H1 (cell line): ENCODE results near the gene CHST12. TPM values are rescaled to one million over a fixed set of nuclear protein-coding genes. Genes with fewer than 3 reads are reported as not detected.

ENCODE experiments used
- CTCF ChIA-PET: fragments of 300-600 bp; sonication (Branson Sonifier 250); formaldehyde crosslinking; loops from one replicate; lab custom pipeline; 2021; ENCODE audit not compliant: partially characterized antibody; lab: Charles Lee
- POLR2A ChIA-PET: fragments of 300-600 bp; sonication (Branson Sonifier 250); formaldehyde crosslinking; loops from one replicate; lab custom pipeline; 2021; ENCODE audit warnings: inconsistent platforms; ENCODE audit not compliant: partially characterized antibody; lab: Charles Lee
- DNase-seq, 2 experiments: peaks; one replicate each; pipeline versions ENCODE4 v3.0.0 to v3.0.0-alpha.2; 2010 to 2022; ENCODE audit warnings: low spot score in 2 of 2, low read depth in 1 of 2, mixed read lengths in 1 of 2
- FAIRE-seq: peaks from 2 replicates; lab custom pipeline; 2011; peaks lifted over from hg19 to GRCh38; lab: Jason Lieb, UNC
- H2AFZ ChIP-seq: 2 replicates; pipeline ENCODE4 v1.8.1; 2012; ENCODE audit warnings: low read length, inconsistent platforms
- H2AK5ac ChIP-seq: 2 replicates; pipeline ENCODE4 v1.6.1; 2013; ENCODE audit warnings: low read depth, low read length
- H2BK120ac ChIP-seq: replicated peaks from 2 replicates; pipeline ENCODE3; 2013; ENCODE audit warnings: low read depth, low read length, inconsistent platforms
- H2BK12ac ChIP-seq: 2 replicates; pipeline ENCODE4 v1.6.1; 2013; ENCODE audit warnings: low read depth, low read length
- H2BK15ac ChIP-seq: 2 replicates; pipeline ENCODE4 v1.6.1; 2013; ENCODE audit warnings: low read length
- H2BK20ac ChIP-seq: 2 replicates; pipeline ENCODE4 v1.6.1; 2013; ENCODE audit warnings: low read length
- H2BK5ac ChIP-seq: 2 replicates; pipeline ENCODE4 v1.6.1; 2013; ENCODE audit warnings: low read depth, low read length
- H3K14ac ChIP-seq: 2 replicates; pipeline ENCODE4 v1.6.1; 2013; ENCODE audit warnings: inconsistent platforms; ENCODE audit not compliant: insufficient read length
- H3K18ac ChIP-seq: 2 replicates; pipeline ENCODE4 v1.6.1; 2013; ENCODE audit warnings: low read length; ENCODE audit errors: extremely low read depth
- H3K23ac ChIP-seq: 2 replicates; pipeline ENCODE4 v1.6.1; 2013; ENCODE audit warnings: inconsistent platforms; ENCODE audit not compliant: insufficient read length
- H3K23me2 ChIP-seq: 2 replicates; pipeline ENCODE4 v1.6.1; 2013; ENCODE audit warnings: low read depth, low read length
- H3K27ac ChIP-seq: 2 replicates; pipeline ENCODE4 v1.6.1; 2011; ENCODE audit warnings: low read depth, low read length, inconsistent platforms
- H3K27me3 ChIP-seq, 4 experiments: replicated peaks in 1 of 4; 1 replicate in 1 of 4; 2 replicates in 3 of 4; pipeline versions ENCODE4 v1.6.1 to v1.8.1; 2011 to 2013; ENCODE audit warnings: low read length in 3 of 4, mild to moderate bottlenecking in 3 of 4, inconsistent platforms in 2 of 4, mixed read lengths in 2 of 4, moderate library complexity in 1 of 4; ENCODE audit not compliant: control insufficient read depth in 3 of 4, insufficient read depth in 3 of 4; ENCODE audit errors: extremely low read depth in 1 of 4
- H3K36me3 ChIP-seq, 4 experiments: 2 replicates each; pipeline versions ENCODE4 v1.6.1 to v1.8.1; 2011 to 2013; ENCODE audit warnings: mild to moderate bottlenecking in 4 of 4, low read length in 3 of 4, moderate library complexity in 2 of 4, control low read depth in 1 of 4, inconsistent platforms in 1 of 4; ENCODE audit not compliant: insufficient read depth in 4 of 4, control insufficient read depth in 2 of 4
- H3K4ac ChIP-seq: replicated peaks from 2 replicates; pipeline ENCODE3; 2013; ENCODE audit warnings: low read length, low read depth, mixed read lengths, inconsistent platforms; ENCODE audit not compliant: insufficient read length
- H3K4me1 ChIP-seq, 4 experiments: replicated peaks in 1 of 4; 1 replicate in 1 of 4; 2 replicates in 3 of 4; pipeline versions ENCODE4 v1.6.1 to v1.8.1; 2011 to 2013; ENCODE audit warnings: low read length in 3 of 4, inconsistent platforms in 2 of 4, mixed read lengths in 1 of 4; ENCODE audit not compliant: insufficient read depth in 4 of 4, control insufficient read depth in 3 of 4
- H3K4me2 ChIP-seq, 2 experiments: 2 replicates each; pipeline versions ENCODE4 v1.6.1 to v1.8.1; 2011 to 2013; ENCODE audit warnings: low read depth in 2 of 2, low read length in 2 of 2, control low read depth in 1 of 2, inconsistent platforms in 1 of 2, mild to moderate bottlenecking in 1 of 2; ENCODE audit not compliant: insufficient read depth in 1 of 2
- H3K4me3 ChIP-seq, 4 experiments: fragments of 200-600, 300-600 bp in 1 of 4; sonication (generic), shearing (Covaris generic), sonication (Bioruptor Twin) in 1 of 4; 2 replicates each; pipeline versions ENCODE4 v1.5.1 to v1.8.1; 2011 to 2016; ENCODE audit warnings: low read length in 4 of 4, low read depth in 3 of 4, control low read depth in 2 of 4, inconsistent platforms in 2 of 4, mild to moderate bottlenecking in 2 of 4, mixed read lengths in 1 of 4, moderate library complexity in 1 of 4; ENCODE audit not compliant: insufficient read depth in 2 of 4; ENCODE audit errors: extremely low read depth in 1 of 4
- H3K56ac ChIP-seq: replicated peaks from 2 replicates; pipeline ENCODE3; 2013; ENCODE audit warnings: low read depth, mild to moderate bottlenecking, mixed read lengths, low read length, inconsistent platforms; ENCODE audit not compliant: insufficient read length
- H3K79me1 ChIP-seq: 2 replicates; pipeline ENCODE4 v1.6.1; 2013; ENCODE audit warnings: low read depth, low read length, control low read depth
- H3K79me2 ChIP-seq, 2 experiments: 2 replicates each; pipeline versions ENCODE4 v1.6.1 to v1.8.1; 2012 to 2013; ENCODE audit warnings: low read length in 2 of 2, mild to moderate bottlenecking in 2 of 2, inconsistent platforms in 1 of 2; ENCODE audit not compliant: insufficient read depth in 2 of 2, control insufficient read depth in 1 of 2
- H3K9ac ChIP-seq, 4 experiments: replicated peaks in 1 of 4; 1 replicate in 1 of 4; 2 replicates in 3 of 4; pipeline versions ENCODE4 v1.6.1 to v1.8.1; 2011 to 2013; ENCODE audit warnings: low read depth in 3 of 4, low read length in 3 of 4, control low read depth in 2 of 4, mild to moderate bottlenecking in 2 of 4, moderate library complexity in 2 of 4, inconsistent platforms in 1 of 4; ENCODE audit errors: extremely low read depth in 1 of 4
- H3K9me3 ChIP-seq, 2 experiments: 2 replicates each; pipeline versions ENCODE4 v1.6.1 to v1.8.1; 2012 to 2013; ENCODE audit warnings: mild to moderate bottlenecking in 2 of 2, moderate library complexity in 2 of 2, control low read depth in 1 of 2, inconsistent platforms in 1 of 2, low read depth in 1 of 2, low read length in 1 of 2, mixed read lengths in 1 of 2; ENCODE audit not compliant: insufficient read depth in 2 of 2
- H4K20me1 ChIP-seq, 2 experiments: replicated peaks in 1 of 2; 2 replicates each; pipeline versions ENCODE3 to v1.8.1; 2011 to 2013; ENCODE audit warnings: inconsistent platforms in 2 of 2, low read length in 2 of 2, mild to moderate bottlenecking in 1 of 2; ENCODE audit not compliant: insufficient read depth in 2 of 2, control insufficient read depth in 1 of 2
- H4K5ac ChIP-seq: 2 replicates; pipeline ENCODE4 v1.6.1; 2013; ENCODE audit warnings: low read length, low read depth, mixed read lengths, inconsistent platforms; ENCODE audit not compliant: insufficient read length
- H4K8ac ChIP-seq: 2 replicates; pipeline ENCODE4 v1.8.0; 2013; ENCODE audit warnings: mild to moderate bottlenecking, moderate library complexity, low read length, inconsistent platforms; ENCODE audit not compliant: insufficient read depth; ENCODE audit errors: extremely low read depth
- H4K91ac ChIP-seq: replicated peaks from 2 replicates; pipeline ENCODE3; 2013; ENCODE audit warnings: low read length, mixed read lengths, inconsistent platforms; ENCODE audit not compliant: insufficient read length
- GABPA ChIP-seq: IDR thresholded peaks from 2 replicates; pipeline ENCODE4 v1.6.1; 2011; ENCODE audit warnings: mild to moderate bottlenecking, low read length, moderate library complexity, borderline replicate concordance; ENCODE audit not compliant: insufficient read depth
- RAD21 ChIP-seq, 2 experiments: IDR thresholded peaks in 1 of 2; conservative IDR thresholded peaks in 1 of 2; 2 replicates each; pipeline ENCODE4 v1.6.1; 2011; ENCODE audit warnings: low read depth in 2 of 2, low read length in 2 of 2, improper control_type of control experiment in 1 of 2, inconsistent platforms in 1 of 2, mild to moderate bottlenecking in 1 of 2, moderate library complexity in 1 of 2
- WGBS, 2 experiments: shearing (Covaris generic) in 1 of 2; methylation state at CpG; one replicate each; pipeline versions ENCODE4 v1.1.6 to v1.1.7; 2013 to 2015; ENCODE audit warnings: low lambda C conversion rate in 2 of 2, mixed read lengths in 2 of 2, inconsistent platforms in 1 of 2, low coverage in 1 of 2, missing lambda C conversion rate in 1 of 2; ENCODE audit not compliant: insufficient replicate concordance in 2 of 2, insufficient coverage in 1 of 2, insufficient read length in 1 of 2; ENCODE audit errors: extremely low coverage in 1 of 2, missing lambda C conversion rate in 1 of 2; 5-methylcytosine and 5-hydroxymethylcytosine counted together
- polyA plus RNA-seq, 7 experiments: library from polyadenylated mRNA; depleted of rRNA in 3 of 7; stranded (reverse) in 5 of 7; unstranded in 2 of 7; fragments of >200 nt in 5 of 7; fragments of 200-250 nt in 2 of 7; gene quantifications; 1 replicate in 5 of 7; 2 replicates in 1 of 7; 4 replicates in 1 of 7; pipeline versions ENCODE4 v1.2.1 to v1.2.3, GENCODE V29; 2011 to 2013; ENCODE audit warnings: missing spikeins in 2 of 7, mixed read lengths in 2 of 7
- total RNA-seq: library from RNA; stranded (reverse); fragmentation: NEBNext Ultra II Directional; extraction: Animal tissue kit (Norgen Biotek cat#: 25700); gene quantifications from 2 replicates; pipeline ENCODE4 v1.2.1, GENCODE V29; 2021
- TF ChIP-seq, protein P1 (sequence below), 3 experiments: IDR thresholded peaks; 1 replicate in 2 of 3; 2 replicates in 1 of 3; pipeline versions ENCODE4 v1.5.1 to v1.6.1; 2011; ENCODE audit warnings: low read length in 3 of 3, mild to moderate bottlenecking in 3 of 3, inconsistent platforms in 2 of 3, low read depth in 1 of 3, moderate library complexity in 1 of 3; ENCODE audit not compliant: insufficient read depth in 1 of 3; ENCODE audit errors: control extremely low read depth in 1 of 3

Gene CHST12
- total and polyA plus RNA-seq, 2 of the 8 experiments (the other 6 are each of a cell fraction or from before 2014, with no cell fraction given), result 13.4 to 24.1 TPM

DNA sequence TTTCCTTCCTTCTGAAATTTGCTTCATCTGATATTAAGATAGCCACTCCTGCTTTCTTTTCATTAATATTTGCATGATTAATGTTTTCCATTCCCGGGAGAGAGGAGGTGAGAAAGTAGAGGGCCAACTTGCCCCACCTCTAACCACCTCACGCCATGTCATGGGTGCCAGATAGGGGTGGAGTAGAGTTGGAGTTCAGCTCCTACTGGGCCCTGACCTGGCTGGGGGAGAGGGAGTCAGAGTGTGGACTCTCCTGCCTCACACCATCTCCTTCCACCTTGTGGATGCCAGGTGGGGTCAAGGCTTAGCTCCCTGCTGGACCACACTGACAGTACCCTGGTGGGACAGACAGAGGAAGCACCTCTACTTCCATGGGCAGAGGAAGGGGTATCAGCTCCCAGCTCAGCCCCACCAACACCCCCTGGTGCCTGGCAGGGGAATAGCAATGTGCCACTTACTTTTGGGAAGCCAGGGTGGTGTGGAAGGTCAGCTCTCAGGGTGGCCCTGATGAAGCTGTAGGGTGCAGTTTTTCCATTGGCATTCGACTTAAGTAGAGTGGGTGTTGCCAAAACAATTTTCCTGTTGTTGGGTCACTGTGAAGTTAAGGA, 28.0 kb downstream of the CHST12 start:
- no peak overlapping the region for H3K18ac ChIP-seq
- ChIA-PET POLR2A (interaction anchor here (1.0 to 1.2 kb wide), 4 partner anchors 11 to 76 kb away, joined by 3 to 4 read pairs (median 3); no protein-coding TSS in a partner anchor), CTCF (interaction anchor here (0.6 to 14.6 kb wide), 40 partner anchors 9 to 259 kb away, joined by 3 to 119 read pairs (median 4); partner anchors contain the start of gene CHST12)
- H3K9me3 ChIP-seq, result no peaks in the 10 kb centered on the region
- no peak overlapping the region for H3K9ac ChIP-seq
- no peak overlapping the region for H2BK120ac ChIP-seq
- WGBS, 2 experiments, result 81% methylated on average over 3 of the region's 3 CpGs; no CpG with 5 or more reads in 1 of the 2 experiments
- no peaks in the 10 kb centered on the region for H3K27me3 ChIP-seq
- H3K56ac ChIP-seq, result no peak overlapping the region
- H2AFZ ChIP-seq, result no peak overlapping the region
- H3K4ac ChIP-seq, result no peak overlapping the region
- H3K79me2 ChIP-seq, result peaks cover 0 to 2% of the 10 kb centered on the region in 2 experiments; a peak in 1 of 4 replicates
- no peak overlapping the region for H3K14ac ChIP-seq
- no peaks in the 10 kb centered on the region for H3K23me2 ChIP-seq
- no peak overlapping the region for H3K4me2 ChIP-seq
- no peak overlapping the region for H2BK12ac ChIP-seq
- no peak overlapping the region for H2BK20ac ChIP-seq
- H3K4me1 ChIP-seq, result no peaks in the 10 kb centered on the region; a peak in 1 of 7 replicates
- no peak overlapping the region for H4K8ac ChIP-seq
- FAIRE-seq, result peak; percentile 75
- H2BK15ac ChIP-seq, result no peak overlapping the region
- no peak overlapping the region for H3K23ac ChIP-seq
- peak; percentile 51 to 85 for DNase-seq
- peaks cover 3% of the 10 kb centered on the region for H3K79me1 ChIP-seq
- no peak overlapping the region for H4K5ac ChIP-seq
- peak; percentile 77 to 81 for TF ChIP-seq RAD21 (IDR thresholded peaks at IDR 0.05 in 1 of 2, conservative IDR thresholded peaks at IDR 0.05 in 1 of 2; ENCODE audit: low read depth in 2 of 2, low read length in 2 of 2)
- TF ChIP-seq, protein P1, sequence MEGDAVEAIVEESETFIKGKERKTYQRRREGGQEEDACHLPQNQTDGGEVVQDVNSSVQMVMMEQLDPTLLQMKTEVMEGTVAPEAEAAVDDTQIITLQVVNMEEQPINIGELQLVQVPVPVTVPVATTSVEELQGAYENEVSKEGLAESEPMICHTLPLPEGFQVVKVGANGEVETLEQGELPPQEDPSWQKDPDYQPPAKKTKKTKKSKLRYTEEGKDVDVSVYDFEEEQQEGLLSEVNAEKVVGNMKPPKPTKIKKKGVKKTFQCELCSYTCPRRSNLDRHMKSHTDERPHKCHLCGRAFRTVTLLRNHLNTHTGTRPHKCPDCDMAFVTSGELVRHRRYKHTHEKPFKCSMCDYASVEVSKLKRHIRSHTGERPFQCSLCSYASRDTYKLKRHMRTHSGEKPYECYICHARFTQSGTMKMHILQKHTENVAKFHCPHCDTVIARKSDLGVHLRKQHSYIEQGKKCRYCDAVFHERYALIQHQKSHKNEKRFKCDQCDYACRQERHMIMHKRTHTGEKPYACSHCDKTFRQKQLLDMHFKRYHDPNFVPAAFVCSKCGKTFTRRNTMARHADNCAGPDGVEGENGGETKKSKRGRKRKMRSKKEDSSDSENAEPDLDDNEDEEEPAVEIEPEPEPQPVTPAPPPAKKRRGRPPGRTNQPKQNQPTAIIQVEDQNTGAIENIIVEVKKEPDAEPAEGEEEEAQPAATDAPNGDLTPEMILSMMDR (IDR thresholded peaks at IDR 0.05; ENCODE audit: control extremely low read depth in 1 of 3, insufficient read depth in 1 of 3, low read depth in 1 of 3, low read length in 3 of 3), result peak; percentile 77 to 95 (median 93)
- TF ChIP-seq GABPA, result no peak
- H2BK5ac ChIP-seq, result no peak overlapping the region
- no peak overlapping the region for H3K27ac ChIP-seq
- no peak overlapping the region for H3K4me3 ChIP-seq
- peaks cover 0 to 17% (median 10%) of the 10 kb centered on the region in 4 experiments; a peak in 5 of 8 replicates for H3K36me3 ChIP-seq
- no peak overlapping the region for H4K91ac ChIP-seq
- peaks cover 0 to 10% of the 10 kb centered on the region in 2 experiments for H4K20me1 ChIP-seq
- H2AK5ac ChIP-seq, result no peak overlapping the region
